NCI-H128 (cell line): ENCODE measurements around the gene ARHGDIA.

Source experiments
- DNase-seq: peaks from one replicate; lab custom pipeline; 2025; ENCODE audit not compliant: unreplicated experiment; lab: John Stamatoyannopoulos, UW

Gene ARHGDIA

GRCh38 chr17:81828656-81829055, 42.5 kb downstream of the ARHGDIA start:
- no peak for DNase-seq

GRCh38 chr17:81825841-81826466, 45.2 kb downstream of the ARHGDIA start:
- DNase-seq, result no peak

DNA sequence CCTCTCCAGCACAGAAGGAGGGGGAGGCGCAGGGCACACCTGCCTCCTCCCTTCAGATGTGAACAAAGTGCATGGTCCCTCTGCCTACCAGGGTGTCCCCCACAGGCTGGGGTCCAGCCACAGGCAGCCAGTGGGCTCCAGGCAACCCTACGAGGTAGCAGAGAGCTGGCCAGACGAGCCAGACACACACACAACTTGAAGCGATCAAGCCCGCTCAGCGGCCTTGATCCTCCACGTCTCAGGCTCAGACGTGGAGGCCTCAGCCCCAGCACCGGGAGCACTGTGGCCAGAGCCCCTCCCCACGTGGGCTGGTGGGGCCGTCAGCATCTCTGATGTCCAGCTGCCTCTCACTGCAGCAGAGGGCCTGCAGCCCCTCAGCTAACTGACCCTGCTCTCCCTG, 46.5 kb downstream of the ARHGDIA start:
- no peak for DNase-seq

DNA sequence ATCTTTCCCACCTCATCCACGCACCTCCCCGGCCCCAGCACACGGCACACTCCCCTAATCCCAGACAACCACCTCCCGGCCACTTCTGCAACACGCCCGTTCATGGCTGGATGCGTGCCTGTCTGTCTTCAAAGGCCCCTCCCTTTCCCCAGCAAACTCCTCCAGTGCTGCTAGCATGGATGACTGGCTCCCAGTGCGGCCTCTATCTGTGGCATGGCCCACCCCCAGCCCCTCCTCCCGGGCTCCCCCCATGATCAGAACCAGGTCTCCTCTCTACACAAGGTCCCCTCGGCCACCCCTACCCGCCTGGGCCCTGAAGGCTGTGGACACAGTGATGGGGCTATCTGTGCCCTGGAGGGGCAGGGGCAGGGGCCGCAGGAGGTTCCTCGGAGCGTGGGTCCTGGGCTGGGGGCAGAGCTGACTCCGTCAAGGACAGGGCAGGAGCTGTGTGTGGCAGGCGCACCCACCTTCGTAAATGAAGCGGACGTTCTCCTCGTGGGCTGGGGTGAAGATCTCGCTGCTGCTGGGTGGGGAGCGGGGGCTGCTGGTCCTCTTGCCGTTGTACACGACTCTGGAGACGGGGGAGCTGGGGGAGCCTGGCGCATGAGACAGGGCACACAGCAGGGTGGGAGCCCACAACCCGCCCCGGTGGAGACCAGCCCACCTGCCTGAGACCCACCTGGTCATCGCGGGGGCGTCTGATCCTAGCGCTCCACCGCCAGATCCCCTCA, 47.2 kb downstream of the ARHGDIA start:
- DNase-seq, result no peak

DNA sequence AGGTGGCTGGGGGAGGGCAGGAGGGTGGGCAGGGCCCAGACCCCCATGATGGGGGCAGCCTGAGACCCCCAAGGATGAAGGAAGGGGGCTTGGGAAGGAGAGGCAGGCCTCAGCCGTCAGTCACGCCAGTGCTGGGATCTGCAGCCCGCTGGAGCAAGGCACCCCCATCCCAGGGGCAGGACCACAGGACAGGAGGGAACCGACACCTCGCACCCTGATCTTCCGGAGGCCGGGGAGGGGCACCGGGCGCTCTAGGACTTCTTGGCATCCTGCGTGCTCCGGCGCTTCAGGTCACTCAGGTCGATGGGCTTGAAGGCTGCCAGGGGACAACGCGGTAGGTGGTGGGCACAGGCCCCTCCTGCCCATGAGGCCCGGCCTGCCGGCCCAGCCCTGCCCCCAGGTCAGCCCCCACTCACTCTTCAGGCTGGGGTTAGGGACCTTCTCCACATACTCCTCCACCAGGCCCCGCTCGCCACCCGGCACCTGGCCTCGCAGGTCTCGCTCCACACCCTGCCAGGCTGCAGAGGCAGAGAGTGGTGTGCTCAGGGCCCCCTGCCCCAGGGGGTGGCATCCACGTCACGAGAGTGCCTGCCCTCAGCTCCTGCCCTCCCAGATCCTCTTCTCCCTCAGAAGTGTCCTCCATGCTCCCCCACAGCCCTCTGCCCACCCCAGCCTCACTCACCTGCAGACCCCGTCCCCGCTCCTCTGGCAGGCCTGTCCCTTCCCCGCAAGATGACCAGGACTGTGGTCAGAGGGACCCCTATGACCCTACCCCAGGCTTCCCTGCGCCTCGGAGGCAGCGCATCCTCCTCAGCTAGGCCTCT, 47.9 kb downstream of the ARHGDIA start:
- DNase-seq, result no peak

GRCh38 chr17:81822312-81822637, 48.9 kb downstream of the ARHGDIA start:
- DNase-seq, result no peak

DNA sequence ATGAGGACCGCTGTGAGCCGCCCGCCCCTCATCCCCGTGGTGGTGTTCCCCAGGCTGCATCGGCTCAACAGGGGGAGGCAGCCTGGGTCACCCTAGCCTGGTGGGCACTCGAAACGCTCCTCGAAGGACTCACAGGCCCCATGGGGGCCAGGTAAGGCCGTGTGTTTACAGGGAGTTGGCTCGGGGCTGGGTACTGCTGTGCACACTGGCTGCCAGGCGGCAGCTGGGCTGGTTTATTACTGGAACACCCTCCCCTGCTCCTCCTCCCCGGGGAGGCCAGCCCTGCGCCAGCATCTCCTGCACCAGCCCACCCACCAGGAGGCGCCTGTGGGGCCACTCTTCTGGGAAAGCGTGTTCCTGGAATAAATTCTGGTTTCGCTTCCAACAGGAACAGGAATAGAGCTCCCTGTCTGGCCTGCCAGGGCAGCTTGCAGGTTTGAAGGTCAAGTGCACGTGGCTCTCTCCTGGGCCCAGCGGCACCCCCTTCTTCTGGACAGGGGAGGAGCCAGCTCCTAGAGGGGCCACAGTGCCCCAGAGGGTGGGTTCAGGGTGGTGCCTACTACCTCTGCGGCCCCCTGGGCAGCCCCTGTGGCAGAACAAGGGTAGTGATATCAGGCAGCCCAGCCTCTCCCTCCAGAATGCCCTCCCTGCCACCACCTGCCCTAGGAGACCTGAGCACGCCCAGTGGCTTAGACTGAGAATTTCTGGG, 49.4 kb downstream of the ARHGDIA start:
- DNase-seq, result no peak

DNA sequence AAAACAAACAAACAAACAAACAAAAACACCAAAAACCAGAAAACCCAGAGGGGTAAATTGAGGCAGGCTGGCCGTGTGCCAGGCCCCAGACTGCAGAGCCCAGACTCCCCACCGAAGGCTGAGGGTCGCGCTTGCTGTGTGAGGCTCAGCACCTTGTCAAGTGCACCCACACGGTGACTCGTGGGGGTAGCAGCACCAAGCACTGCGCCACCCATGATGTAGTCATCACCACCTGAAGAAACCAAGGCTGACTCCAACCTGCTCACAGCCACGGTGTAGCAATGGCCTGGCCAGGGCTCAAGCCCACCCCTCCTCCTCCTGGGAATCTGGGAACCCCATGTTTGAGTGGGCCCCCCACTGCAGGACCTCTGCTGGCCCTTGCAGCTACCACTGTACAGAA, 50.0 kb downstream of the ARHGDIA start:
- DNase-seq, result no peak

DNA sequence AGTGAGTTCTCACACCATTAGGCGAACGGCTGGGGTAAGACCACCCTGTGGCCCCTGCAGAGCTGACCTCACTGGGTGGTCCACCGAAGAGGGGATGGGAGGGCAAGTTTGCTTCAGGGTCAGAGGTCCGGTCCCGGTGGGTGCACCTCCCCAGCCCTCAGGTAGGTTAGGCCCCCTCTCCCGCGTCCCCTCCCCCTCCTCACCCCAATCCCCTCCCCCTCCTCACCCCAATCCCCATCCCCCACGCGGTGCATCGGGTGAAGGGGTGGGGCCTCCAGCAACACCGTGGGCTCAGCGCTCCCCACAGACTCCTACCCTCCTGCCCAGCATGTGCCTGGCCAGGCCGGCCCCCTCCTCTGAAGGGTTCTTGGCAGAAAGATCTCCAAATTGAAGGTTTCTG, 51.4 kb downstream of the ARHGDIA start:
- no peak for DNase-seq

DNA sequence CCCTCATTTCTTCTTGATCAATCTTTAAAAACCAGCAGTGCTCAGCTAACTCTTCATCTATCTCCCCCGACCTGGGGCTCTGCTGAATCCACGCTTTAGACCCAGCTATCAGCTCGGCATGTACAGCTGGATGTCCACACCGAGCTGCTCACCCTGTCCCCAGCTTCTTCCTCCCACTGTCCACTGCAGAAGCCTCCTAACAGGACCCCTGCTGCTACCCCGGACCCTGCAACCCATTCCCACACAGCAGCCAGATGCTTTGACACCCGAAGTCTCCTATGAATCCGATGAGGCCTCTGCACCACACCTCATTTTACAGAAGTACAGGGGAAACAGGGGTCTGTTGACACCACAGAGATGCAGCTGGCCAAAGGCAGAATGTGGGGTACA, 53.4 kb downstream of the ARHGDIA start:
- DNase-seq, result no peak
